Forelimb muscle (tissue), 1 donor: ENCODE results near the gene MOK. TPM values are rescaled to one million over a fixed set of nuclear protein-coding genes. Genes with fewer than 3 reads are reported as not detected.

Experiments used
- DNase-seq: peaks from one replicate; pipeline ENCODE4 v3.0.0-alpha.2; 2013; ENCODE audit warnings: low read depth
- polyA plus RNA-seq: library from polyadenylated mRNA; unstranded; fragments of 120-200 nt; gene quantifications from one replicate; pipeline ENCODE4 v1.2.1, GENCODE V29; 2013; ENCODE audit not compliant: insufficient read length

Gene MOK
- polyA plus RNA-seq, 1 donor: 8.6 TPM

DNA sequence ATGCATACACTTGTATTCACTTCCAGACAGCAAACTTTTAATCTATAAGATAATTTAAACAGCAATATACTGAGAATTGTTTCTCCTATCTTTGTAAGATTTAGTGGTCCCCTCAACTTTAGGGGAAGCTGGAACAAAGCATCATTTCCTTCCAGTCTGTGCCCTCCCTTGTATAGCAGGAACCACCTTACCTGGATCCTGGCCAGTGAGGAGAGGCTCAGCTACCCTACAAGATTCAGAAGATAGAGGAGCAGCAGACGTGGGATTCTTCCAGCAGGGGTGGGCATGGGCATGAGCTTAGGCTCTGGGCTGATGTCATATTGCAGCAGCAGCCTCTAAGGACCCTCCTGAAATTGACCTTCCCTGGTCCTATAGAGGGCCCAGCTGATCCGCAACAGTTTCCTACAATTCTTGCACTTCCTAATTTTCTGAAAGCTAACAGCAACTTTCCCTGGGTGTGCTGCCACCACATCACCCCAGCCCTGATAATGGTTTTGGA, 21.3 kb downstream of the MOK start:
- no peak for DNase-seq

DNA sequence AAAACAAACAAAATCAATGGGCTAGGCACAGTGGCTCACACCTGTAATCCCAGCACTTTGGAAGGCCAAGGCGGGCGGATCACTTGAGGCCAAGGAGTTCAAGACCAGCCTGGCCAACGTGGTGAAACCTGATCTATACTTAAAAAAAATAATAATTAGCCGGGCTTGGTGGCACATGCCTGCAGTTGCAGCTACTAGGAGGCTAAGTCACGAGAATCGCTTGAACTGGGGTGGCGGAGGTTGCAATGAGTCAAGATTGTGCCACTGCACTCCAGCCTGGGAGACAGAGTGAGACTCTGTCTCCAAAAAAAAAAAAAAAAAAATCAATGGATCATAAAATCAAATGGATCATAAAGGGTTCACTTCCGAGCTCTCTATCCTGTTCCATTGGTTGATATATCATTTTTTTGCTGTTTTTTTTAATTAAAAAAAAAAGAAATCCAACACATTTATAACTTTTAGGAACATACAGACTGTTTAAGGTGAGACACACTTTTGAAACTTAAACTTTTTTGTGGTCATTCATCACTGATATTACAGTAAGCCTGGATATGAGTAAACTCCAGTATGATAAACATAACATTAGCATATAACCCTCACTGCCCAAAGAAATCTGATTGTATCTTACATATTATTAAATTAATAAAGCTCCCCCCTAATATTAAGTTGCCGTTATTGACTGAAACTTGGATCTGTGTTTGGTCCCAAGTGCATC, 22.1 kb downstream of the MOK start:
- DNase-seq: no peak

DNA sequence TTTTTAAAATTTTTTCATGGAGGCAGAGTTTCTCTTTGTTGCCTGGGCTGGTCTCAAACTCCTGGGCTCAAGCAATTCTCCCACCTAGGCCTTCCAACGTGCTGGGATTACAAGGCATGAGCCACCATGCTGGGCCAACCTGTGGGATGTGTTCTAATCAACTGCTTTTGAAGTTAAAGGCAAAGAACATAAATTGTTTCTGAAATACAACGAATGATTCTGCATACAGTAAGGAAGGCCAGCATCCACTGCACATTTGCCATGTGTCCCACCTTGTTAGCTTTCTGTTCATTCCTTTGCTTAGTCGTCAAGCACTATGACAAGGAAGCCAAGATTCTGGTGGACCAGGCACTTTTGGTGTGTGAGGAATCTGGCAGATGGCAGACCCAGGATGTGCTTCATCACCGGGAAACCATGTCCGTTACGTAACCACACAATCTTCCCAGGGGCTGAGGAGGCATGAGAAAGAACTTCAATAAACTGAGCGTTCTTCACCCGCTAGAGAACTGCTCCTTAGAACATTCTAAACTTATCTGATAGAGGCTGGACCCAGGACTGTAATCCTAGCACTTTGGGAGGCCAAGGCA, 24.5 kb downstream of the MOK start:
- no peak for DNase-seq

DNA sequence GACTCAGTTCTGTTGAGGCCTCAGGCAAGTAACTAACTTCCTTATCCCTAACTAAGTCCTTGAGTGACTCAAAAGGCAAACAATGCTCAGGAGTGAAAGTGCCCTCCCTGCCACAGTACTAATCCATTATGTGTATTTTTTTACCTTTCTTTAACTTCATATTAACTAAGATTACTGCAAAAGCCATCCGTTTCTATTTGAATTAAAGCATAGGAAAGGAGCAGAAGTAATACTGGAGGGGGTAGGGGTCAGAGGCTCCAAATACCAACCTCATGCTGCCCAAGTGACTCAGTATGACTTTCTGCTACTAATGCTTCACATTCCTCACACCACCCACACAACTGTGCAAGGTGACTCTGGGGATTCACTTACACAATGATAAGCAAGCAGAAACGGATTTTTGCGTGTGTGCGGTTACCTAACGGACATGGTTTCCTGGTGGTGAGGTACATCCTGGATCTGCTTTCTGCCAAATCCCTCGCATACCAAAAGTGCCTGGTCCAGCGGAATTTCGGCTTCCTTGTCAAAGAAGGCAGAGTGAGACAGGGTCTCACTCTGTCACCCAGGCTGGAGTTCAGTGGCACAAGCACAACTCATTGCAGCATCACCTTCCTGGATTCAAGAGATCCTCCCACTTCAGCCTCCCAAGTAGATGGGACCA, 25.1 kb downstream of the MOK start:
- no peak for DNase-seq

DNA sequence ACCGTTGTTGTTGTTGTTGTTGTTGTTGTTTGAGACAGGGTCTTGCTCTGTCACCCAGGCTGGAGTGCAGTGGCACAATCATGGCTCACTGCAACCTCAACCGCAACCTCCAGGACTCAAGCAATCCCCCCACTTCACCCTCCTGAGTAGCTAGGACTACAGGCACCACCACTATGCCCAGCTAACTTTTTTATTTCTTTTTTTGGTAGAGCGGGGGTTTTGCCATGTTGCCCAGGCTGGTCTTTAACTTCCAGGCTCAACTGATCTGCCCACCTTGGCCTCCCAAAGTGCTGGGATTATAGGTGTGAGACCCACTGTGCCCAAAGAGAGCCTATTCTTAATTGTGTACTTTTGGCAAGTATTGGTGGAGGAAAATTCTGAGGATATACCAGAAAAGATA, 25.7 kb downstream of the MOK start:
- DNase-seq: no peak

DNA sequence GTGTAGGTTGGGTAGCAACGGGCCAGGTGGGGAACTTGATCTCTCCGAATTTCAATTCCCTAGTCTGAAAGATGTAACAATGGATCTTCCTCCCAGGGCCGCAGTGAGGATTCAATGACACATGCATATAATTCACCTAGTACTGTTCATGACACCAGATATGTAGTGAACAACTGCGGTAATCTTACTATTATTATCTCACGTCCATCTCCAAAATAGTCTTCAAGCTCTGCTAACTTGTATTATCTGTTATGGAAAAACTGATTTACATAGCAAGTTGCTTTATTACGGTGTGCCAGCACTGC, 26.4 kb downstream of the MOK start:
- DNase-seq: no peak

DNA sequence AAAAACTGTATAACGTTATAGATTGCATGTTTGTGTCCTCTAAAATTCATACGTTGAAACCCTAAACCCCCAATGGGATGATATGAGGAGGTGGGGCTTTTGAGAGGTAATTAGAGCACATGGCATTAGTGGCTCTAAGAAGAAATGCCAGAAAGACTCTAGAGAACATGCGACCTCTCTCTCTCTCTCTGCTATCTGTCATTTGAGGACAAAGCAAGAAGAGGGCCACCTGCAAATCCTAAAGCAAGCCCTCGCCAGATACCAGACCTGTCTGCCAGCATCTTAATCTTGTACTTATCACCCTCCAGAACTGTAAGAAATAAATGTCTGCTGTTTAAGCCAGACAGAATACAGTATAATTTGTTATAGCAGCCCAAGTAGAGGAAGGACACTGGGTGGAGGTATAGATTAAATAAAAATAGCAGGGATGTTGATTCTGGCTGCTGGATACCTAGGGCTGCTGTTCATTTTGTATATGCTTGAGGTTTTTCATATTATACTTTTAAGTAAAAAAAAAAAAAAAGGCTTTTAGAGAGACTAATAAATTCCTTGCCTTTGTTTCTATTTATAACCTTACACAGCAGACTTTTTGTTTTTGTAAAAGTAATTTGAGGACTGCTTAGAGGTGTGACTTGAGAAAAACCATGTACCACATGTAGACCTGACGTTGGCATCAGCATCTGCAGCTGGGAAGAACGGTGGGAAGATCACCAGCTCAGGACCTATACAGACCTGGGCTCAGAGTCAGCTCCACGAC, 26.9 kb downstream of the MOK start:
- DNase-seq: no peak

DNA sequence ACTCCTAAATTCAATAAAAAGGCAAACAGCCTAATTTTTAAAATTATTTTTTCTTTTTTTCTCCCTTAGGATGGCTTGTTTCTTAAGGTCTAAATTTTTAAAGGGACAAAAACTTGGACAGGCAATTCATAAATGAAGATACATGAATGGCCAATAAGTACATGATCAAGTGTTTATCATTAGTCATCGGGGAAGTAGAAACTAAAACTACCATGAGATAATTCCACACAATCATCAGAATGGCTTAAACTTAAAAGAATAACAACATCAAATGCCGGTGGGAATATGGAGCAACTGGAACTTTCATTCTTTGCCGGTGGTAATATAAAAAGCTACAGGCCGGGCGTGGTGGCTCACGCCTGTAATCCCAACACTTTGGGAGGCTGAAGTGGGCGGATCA, 29.1 kb downstream of the MOK start:
- DNase-seq: no peak

DNA sequence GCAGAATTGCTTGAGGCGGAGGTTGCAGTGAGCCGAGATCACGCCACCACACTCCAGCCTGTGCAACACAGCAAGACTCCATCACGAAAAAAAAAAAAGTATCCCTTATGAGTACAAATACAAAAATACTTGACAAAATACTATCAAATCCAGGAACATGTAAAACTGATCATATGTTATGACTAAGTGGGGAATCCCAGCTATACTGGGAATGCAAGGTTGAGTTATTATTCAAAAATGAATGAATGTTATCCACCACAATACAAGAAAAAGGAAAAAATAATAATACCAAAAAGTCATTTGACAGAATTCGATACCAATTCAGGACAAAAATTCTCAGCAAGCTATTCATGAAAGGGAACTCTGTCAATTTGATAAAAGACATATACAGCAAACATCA, 32.6 kb downstream of the MOK start:
- no peak for DNase-seq

DNA sequence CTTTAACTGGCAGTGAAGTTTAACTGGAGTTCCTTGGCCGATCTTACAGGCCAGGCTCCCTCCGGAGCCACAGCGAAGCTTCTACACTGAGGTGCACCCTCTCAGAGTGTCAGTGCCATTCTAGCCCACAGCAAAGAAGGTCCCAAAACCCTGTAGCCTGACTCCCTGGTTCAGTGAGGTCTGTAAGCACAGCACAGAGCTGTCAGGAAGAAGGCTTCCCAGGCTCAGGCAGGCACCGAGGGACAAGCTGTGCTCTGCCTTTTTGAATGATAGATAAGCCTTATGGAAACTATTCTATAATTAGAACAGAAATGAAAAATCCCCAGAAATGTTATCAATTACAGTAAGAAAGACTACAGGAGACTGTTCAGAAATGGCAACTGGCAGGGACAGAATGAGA, 40.2 kb downstream of the MOK start:
- DNase-seq: no peak

DNA sequence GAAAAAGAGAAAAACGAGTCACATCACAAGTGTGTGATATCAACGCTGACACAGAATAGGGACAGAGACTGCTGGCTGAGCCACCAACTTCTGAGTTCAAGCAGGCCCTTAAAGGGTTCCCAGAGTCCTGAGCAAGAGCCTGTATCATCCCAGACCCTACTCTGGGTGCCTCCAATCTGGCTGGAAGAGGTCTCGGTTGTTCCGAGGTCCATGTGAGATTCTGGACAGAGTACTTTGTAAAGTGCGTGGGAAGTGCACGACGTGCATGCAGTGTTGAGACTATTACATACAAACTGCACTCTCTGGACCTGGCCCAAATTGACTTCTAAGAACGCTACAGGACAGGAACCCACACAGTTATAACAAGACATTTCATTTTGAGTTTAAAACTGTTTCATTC, 40.6 kb downstream of the MOK start:
- DNase-seq: no peak

DNA sequence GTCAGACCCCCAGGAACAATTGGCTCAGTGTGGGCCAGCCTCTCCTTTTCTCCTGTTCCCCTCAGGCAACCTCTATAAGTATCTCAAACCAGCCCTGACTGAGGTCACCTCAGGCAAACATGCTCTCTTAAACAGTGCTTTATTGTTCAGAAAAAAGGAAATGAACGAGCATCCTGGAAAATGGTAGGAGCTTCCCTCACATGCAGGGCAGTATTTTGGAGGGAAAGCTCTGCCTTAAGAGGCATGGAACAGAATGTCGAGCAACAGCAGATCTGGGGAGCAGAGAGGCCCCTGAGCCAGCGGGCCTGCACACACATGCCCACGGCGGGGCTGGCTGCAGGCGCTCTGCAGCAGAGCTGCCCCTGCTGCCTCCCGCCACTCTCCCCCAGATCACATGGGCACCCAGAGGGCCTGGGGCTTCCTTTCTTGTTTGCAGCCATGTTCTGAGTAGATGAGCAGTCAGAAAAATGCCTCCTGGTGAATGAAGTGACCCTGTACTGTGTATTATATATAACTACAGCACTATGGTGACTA, 42.0 kb downstream of the MOK start:
- DNase-seq: no peak

DNA sequence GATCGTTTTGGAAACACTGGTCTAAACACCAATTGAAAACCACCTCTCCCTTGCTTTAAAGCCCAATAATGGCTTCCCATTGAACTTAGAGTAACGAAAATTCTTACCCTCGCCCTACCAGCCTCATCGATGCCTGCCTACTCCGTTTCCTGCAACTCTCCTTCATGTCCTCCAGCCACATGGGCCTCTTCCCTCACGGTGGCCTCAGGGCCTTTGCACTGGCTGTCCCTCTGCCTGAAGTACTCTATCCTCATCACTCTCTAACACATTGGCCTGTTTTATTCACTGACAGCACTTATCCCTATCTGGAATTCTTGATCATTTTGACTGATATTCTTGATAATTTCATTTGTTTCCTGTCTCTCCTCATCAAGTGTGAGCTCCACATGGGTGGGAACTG, 46.8 kb downstream of the MOK start:
- DNase-seq: no peak

DNA sequence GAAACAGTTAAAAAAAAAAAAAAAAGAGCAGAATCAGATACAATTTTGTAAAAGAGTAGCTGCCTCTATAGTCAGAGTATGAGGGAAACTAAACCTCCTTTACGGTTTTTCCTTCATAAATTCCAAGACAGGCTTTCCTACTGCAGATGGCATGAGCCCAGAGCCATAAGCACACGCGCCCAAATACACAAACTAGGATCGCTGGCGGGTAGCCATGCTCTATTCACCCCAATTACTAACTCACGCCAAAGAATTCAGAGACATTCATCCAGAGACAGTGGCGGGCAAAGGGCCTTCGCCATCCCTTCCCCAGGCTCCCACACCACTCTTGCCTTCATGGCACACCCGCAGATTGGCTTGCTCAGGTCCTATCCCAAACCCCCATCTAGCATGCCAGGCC, 48.2 kb downstream of the MOK start:
- DNase-seq: no peak

DNA sequence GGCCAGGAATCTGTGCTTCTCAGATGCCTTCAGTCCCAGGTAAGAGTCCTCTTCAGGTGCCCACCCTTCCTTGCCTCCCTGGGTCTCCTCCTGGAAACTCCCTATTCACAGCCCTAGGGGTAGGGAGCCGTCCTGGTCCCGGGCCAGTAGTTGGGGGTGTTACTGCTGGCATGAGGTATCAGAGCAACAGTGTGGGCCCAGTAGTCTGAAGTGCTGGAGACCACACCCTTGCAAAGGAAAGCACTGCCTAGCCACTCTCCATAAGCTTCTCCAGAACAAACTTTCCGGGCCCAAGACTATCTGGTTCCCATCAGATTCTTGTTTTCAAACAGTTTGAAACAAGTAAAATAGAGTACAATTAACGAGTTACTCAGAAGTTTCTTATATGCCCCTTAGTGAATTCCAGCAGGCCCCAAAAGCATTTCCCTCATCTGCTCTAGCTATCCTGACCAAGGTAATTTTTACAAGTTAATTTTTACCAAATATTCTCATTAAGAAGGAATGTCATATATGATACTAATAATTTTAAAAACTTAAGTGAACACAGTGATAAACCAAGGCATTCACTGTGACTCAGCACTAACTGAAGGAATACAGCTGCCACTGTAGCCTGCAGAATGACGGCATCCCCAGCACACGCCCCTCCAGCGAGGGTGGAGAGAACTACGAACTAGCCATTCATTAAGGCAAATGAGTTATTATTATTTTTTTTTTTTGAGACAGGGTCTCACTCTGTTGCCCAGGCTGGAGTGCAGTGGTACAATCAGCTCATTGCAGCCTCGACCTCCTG, 49.4 kb downstream of the MOK start:
- DNase-seq: no peak

DNA sequence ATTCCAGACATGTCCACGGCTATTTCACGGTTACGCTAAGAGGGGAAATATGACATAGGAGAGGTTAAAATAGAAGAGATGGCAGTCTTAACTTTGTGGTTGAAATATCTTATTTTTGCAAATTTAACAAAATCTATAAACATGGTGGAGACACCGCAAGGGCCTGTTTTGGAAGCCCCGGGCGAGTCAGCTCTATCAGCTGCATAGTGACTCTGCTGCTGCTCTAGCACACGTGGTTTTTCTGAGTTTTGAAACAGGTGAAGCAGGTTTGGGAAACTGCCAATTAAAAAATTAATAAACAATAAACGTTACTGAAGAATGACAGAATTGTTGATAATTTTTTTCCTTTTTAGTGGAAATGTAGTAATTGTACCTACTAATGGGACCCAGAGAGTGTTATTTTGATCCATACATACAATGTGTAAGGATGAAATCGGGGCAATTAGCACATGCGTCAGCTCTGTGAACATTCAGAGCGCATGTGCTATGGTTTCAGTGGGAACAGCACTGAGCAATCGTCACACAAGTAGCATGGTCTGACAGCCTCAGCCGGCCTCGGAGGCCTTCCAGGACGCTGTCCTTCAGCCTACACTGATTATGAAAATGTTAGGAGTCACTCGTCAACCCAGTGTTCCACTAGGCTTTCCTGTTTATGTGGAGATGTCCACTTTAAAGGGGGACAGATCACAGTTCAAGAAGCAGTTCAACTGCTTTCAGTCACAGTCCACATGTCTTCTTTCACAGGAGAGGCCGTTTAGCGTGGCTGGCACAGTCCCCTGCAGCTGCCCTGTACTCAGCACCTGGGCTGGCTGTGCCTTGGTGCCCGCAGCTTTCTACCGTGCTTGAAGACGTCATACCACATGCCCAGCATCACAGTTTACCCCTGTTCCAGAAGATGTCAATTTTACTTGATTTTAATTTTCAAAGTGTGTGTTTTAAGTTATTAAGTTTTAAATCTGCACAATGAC, 51.8 kb downstream of the MOK start:
- DNase-seq: no peak

DNA sequence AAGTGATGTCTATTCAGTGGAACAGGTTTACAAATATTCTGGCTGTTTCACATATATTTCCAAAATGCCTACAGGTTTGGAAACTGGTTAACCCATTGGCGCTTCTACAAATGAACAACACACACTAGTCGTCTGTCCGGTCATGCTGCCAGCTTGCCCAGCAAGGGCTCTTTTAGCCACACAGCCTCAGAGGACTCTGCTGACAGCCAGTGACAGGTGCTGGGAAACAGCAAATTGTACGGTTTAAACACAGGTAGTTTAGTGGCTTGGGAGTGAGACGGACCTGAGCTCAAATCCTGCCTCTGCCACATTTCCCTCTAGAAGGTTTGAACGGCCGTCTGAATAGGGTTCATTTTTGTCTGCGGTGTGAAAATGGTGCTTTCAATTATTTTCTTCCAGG, 53.8 kb downstream of the MOK start:
- no peak for DNase-seq

DNA sequence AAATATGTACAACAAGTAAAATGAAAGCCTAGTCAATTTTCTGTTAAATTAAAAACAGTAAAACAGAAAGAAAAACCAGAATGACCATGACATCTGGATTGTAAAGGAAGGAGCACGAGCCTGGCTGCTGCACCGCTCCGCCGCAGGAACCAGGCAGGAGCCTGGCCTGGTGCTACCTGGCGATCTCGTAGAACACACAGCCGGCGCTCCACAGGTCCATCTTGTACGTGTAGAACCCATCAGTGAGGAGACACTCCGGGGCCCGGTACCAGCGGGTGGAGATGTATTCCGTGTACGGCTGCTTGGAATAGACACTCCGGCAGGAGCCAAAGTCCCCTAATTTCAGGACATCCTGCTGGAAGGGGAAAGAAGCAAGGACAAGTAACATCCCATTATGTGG, 54.3 kb downstream of the MOK start:
- DNase-seq: no peak

DNA sequence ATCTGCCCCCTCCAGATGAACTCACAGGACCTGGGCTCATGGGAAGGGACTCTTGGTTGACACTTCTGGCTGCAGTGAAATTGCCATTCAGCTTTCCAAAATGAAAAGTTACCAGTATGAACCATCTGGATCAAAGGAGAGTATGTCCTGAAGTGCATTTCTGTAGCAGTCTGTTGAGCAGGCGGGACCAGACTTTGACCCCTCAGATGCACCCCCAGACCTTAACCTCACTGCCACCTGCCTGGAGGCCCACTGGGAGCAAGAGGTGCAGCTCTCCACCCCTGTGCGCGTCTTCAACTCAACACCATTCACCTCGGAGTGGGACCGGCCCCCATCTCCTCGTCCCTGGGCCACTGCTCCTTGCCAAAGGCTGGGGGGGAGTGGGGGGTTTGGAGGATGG, 55.0 kb downstream of the MOK start:
- no peak for DNase-seq

DNA sequence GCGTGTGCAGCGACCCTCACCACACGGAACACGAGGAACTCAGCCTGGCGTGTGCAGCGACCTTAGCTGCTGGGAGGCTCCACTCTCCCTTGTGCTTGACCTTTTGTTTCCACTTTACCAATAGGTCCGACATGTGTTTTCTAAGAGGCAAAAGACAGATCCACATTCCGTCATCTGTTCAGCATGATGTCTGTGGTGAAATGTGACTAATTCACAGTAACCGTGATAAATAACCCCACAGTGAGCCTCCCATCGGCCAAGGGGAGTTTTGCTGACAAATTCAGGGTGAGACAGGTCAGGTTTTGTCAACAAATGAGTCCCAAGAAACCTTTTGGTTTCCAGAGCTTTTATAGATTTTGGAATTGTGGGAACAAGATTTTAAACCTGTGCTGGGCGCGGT, 55.9 kb downstream of the MOK start:
- no peak for DNase-seq
